ENCODE results near the gene ATP8A2.

- TF ChIP-seq REST (IDR thresholded peaks at IDR 0.05; ENCODE audit: insufficient read depth in 1 of 2, low read depth in 2 of 2, low read length in 2 of 2) (no peak), POLR2AphosphoS5 (IDR thresholded peaks at IDR 0.05; ENCODE audit: low read depth, low read length) (no peak), SIN3A (IDR thresholded peaks at IDR 0.05; ENCODE audit: borderline replicate concordance, insufficient read depth, low read length) (no peak), TAF1 (IDR thresholded peaks at IDR 0.05; ENCODE audit: borderline replicate concordance, insufficient read depth, low read length) (no peak), FOXP2 (optimal IDR thresholded peaks at IDR 0.05; ENCODE audit: borderline replicate concordance, extremely low read depth, extremely low read length, insufficient read depth) (no peak)
Observed at GRCh38 chr13:25961294-25961693, 589.5 kb downstream of the ATP8A2 start.

Data from PFSK-1 (cell line).